SU-DHL-6 (cell line): ENCODE results near the gene CEP70.

Source experiments
- CTCF ChIP-seq: fragments of 200-600 bp; sonication (generic); IDR thresholded peaks from one replicate; pipeline ENCODE4 v1.5.1; 2017; ENCODE audit warnings: antibody characterized with exemption, mild to moderate bottlenecking, low read length, moderate library complexity; ENCODE audit not compliant: insufficient read depth, poor library complexity, severe bottlenecking
- EZH2phosphoT487 ChIP-seq: fragments of 200-600 bp; sonication (generic), shearing (Covaris generic); conservative IDR thresholded peaks from 2 replicates; pipeline ENCODE4 v1.6.1; 2018; ENCODE audit warnings: mild to moderate bottlenecking, antibody characterized with exemption, low read length, moderate library complexity, mixed read lengths

- no peak for TF ChIP-seq CTCF
- no peak for TF ChIP-seq EZH2phosphoT487
These were observed 138.0 kb downstream of the CEP70 start for GRCh38 chr3:138455801-138456716.
